ENCODE data around the gene PARD6A. TPM values are rescaled to one million over a fixed set of nuclear protein-coding genes. Genes with fewer than 3 reads are reported as not detected.

The PARD6A gene
- total RNA-seq, 1 experiment from 2014 or later = 5.6 TPM

GRCh38 chr16:67636713-67637112 is 24.0 kb upstream of the PARD6A start:
- no peaks in the 10 kb centered on the region for H3K27me3 ChIP-seq (ENCODE audit: insufficient read depth, low read length)
- no peak for TF ChIP-seq EZH2phosphoT487 (IDR thresholded peaks at IDR 0.05; ENCODE audit: borderline replicate concordance)
- TF ChIP-seq ZNF274 (IDR thresholded peaks at IDR 0.05; ENCODE audit: low read depth, low read length) = no peak
- TF ChIP-seq ATF3 (IDR thresholded peaks at IDR 0.05) = no peak
- TF ChIP-seq TCF7L2 (IDR thresholded peaks at IDR 0.05; ENCODE audit: borderline replicate concordance, extremely low read depth, insufficient read depth, insufficient read length) = no peak
- no peak for TF ChIP-seq EZH2 (IDR thresholded peaks at IDR 0.05)
- no peak for TF ChIP-seq ZBTB33 (IDR thresholded peaks at IDR 0.05; ENCODE audit: extremely low read depth, insufficient replicate concordance, low read length)
- no peak for TF ChIP-seq RAD21 (IDR thresholded peaks at IDR 0.05; ENCODE audit: low read depth)
- no peak for TF ChIP-seq CTCF (IDR thresholded peaks at IDR 0.05 in 2 of 3, conservative IDR thresholded peaks at IDR 0.05 in 1 of 3; ENCODE audit: borderline replicate concordance in 1 of 3, insufficient read depth in 1 of 3, low read depth in 2 of 3, low read length in 2 of 3)
- no peak for TF ChIP-seq JUND (IDR thresholded peaks at IDR 0.05)
- no peak for TF ChIP-seq POLR2AphosphoS5 (IDR thresholded peaks at IDR 0.05; ENCODE audit: low read depth, low read length)
- ChIA-PET RAD21 (ENCODE audit: low non-redundant PET in 1 of 2, low total read pairs in 2 of 2, uncharacterized antibody in 2 of 2, unreplicated experiment in 2 of 2) (no interaction called here), POLR2A (no interaction called here), CTCF (no interaction called here)
- DNase-seq (ENCODE audit: low read depth, low spot score) (no peak), ATAC-seq (no peak)
- H3K27ac ChIP-seq (ENCODE audit: low read depth, low read length) = no peak overlapping the region
- H3K79me2 ChIP-seq (ENCODE audit: insufficient read depth, low read length) = peaks cover 11% of the 10 kb centered on the region; the same call in 1 of the 2 replicates
- no peak overlapping the region for H3K4me2 ChIP-seq (ENCODE audit: low read length)
- no peak overlapping the region for H3K9ac ChIP-seq (ENCODE audit: low read length)
- no peak overlapping the region for H3K4me3 ChIP-seq (replicated peaks in 1 of 2; ENCODE audit: low read depth in 1 of 2, low read length in 2 of 2)
- BruUV-seq (replicated peaks) = no TSS peak
- H2AFZ ChIP-seq (ENCODE audit: low read depth, low read length, poor library complexity, severe bottlenecking) = no peak overlapping the region
- H3K9me2 ChIP-seq (ENCODE audit: insufficient read depth) = no peaks in the 10 kb centered on the region
- intact Hi-C loops (cut with micrococcal nuclease) = no loop called here
- H4K20me1 ChIP-seq (ENCODE audit: insufficient read depth) = peaks cover 6% of the 10 kb centered on the region; the same call in 1 of the 2 replicates
- no peaks in the 10 kb centered on the region for H3K9me3 ChIP-seq (ENCODE audit: control insufficient read depth in 1 of 2, insufficient read depth in 1 of 2, low read depth in 1 of 2, low read length in 2 of 2)
- H3K4me1 ChIP-seq (ENCODE audit: control insufficient read depth in 1 of 2, insufficient read depth in 2 of 2, low read length in 2 of 2) = no peaks in the 10 kb centered on the region
- peaks cover 25 to 40% of the 10 kb centered on the region in 2 experiments; a peak in 3 of 4 replicates for H3K36me3 ChIP-seq (ENCODE audit: control insufficient read depth in 1 of 2, insufficient read depth in 2 of 2, low read length in 2 of 2)

All from HCT116 (cell line).